Erythroblast (primary cell): Measurements from ENCODE around the gene LFNG.

Experiments used
- GATA1 ChIP-seq: IDR thresholded peaks from 2 replicates; pipeline ENCODE4 v1.6.1; 2011; ENCODE audit warnings: low read depth, mild to moderate bottlenecking, control low read depth, low read length, moderate library complexity
- POLR2A ChIP-seq: IDR thresholded peaks from 2 replicates; pipeline ENCODE4 v1.6.1; 2011; ENCODE audit warnings: mild to moderate bottlenecking, low read length

GRCh38 chr7:2512179-2512661, 7.4 kb upstream of the LFNG start:
- TF ChIP-seq POLR2A = no peak
- no peak for TF ChIP-seq GATA1
